SK-N-SH (cell line): ENCODE measurements around the gene UBASH3B. TPM values are rescaled to one million over a fixed set of nuclear protein-coding genes. Genes with fewer than 3 reads are reported as not detected.

ENCODE experiments used
- CTCF ChIA-PET: fragments of 300-600, 350-600 bp; formaldehyde crosslinking; extraction: SDS; loops from one replicate; lab custom pipeline; 2021; lab: Yijun Ruan, JAX
- POLR2A ChIA-PET: fragments of 350-600 bp; sonication (Branson Sonifier 250); formaldehyde crosslinking; extraction: SDS; loops from one replicate; lab custom pipeline; 2020; ENCODE audit warnings: antibody characterized with exemption, inconsistent platforms; lab: Yijun Ruan, JAX
- DNase-seq: peaks from one replicate; pipeline ENCODE4 v3.0.0; 2012
- H2AFZ ChIP-seq: fragments of 200-600 bp; sonication (generic); 2 replicates; pipeline ENCODE4 v1.8.1; 2016; ENCODE audit warnings: antibody characterized with exemption, mild to moderate bottlenecking, low read depth
- H3F3A ChIP-seq: fragments of 200-600 bp; sonication (generic); replicated peaks from 2 replicates; pipeline ENCODE3; 2016; ENCODE audit warnings: antibody characterized with exemption, mild to moderate bottlenecking; ENCODE audit not compliant: insufficient read depth
- H3K27ac ChIP-seq, 2 experiments: fragments of 200-500 bp in 1 of 2; fragments of 200-600 bp in 1 of 2; sonication (Bioruptor generic) in 1 of 2; sonication (generic), shearing (Covaris generic) in 1 of 2; 2 replicates each; pipeline versions ENCODE4 v1.5.1 to v1.6.1; 2014 to 2016; ENCODE audit warnings: low read depth in 2 of 2, inconsistent platforms in 1 of 2, low read length in 1 of 2, mild to moderate bottlenecking in 1 of 2, mixed read lengths in 1 of 2
- H3K27me3 ChIP-seq: fragments of 200-600 bp; sonication (generic), shearing (Covaris generic); 2 replicates; pipeline ENCODE4 v1.6.1; 2016; ENCODE audit warnings: mixed run types; ENCODE audit not compliant: insufficient read depth
- H3K36me3 ChIP-seq, 2 experiments: fragments of 200-500 bp in 1 of 2; fragments of 200-600 bp in 1 of 2; sonication (Bioruptor generic) in 1 of 2; sonication (generic) in 1 of 2; replicated peaks in 1 of 2; 2 replicates each; pipeline versions ENCODE3 to v1.5.1; 2014 to 2016; ENCODE audit warnings: low read length in 1 of 2, mild to moderate bottlenecking in 1 of 2; ENCODE audit not compliant: insufficient read depth in 2 of 2, control insufficient read depth in 1 of 2
- H3K4me1 ChIP-seq, 2 experiments: fragments of 200-500 bp in 1 of 2; fragments of 200-600 bp in 1 of 2; sonication (Bioruptor generic) in 1 of 2; sonication (generic), shearing (Covaris generic) in 1 of 2; 2 replicates each; pipeline versions ENCODE4 v1.5.1 to v1.6.1; 2014 to 2016; ENCODE audit warnings: low read depth in 1 of 2, low read length in 1 of 2, mixed run types in 1 of 2; ENCODE audit not compliant: insufficient read depth in 2 of 2, control insufficient read depth in 1 of 2
- H3K4me2 ChIP-seq: fragments of 200-600 bp; sonication (generic), shearing (Covaris generic); 2 replicates; pipeline ENCODE4 v1.6.1; 2017; ENCODE audit warnings: mixed run types
- H3K4me3 ChIP-seq, 2 experiments: fragments of 200-500 bp in 1 of 2; fragments of 200-600 bp in 1 of 2; sonication (Bioruptor generic) in 1 of 2; sonication (generic), shearing (Covaris generic) in 1 of 2; 2 replicates each; pipeline versions ENCODE4 v1.5.1 to v1.8.1; 2014 to 2016; ENCODE audit warnings: low read depth in 2 of 2, inconsistent platforms in 1 of 2, low read length in 1 of 2, mild to moderate bottlenecking in 1 of 2, mixed read lengths in 1 of 2, moderate library complexity in 1 of 2
- H3K79me2 ChIP-seq: fragments of 200-600 bp; sonication (generic); 2 replicates; pipeline ENCODE4 v1.8.1; 2017; ENCODE audit warnings: mild to moderate bottlenecking; ENCODE audit not compliant: insufficient read depth
- H3K9ac ChIP-seq: fragments of 200-600 bp; sonication (generic); 2 replicates; pipeline ENCODE4 v1.6.1; 2017; ENCODE audit warnings: mixed run types
- H3K9me2 ChIP-seq: fragments of 200-600 bp; sonication (generic); 2 replicates; pipeline ENCODE4 v1.6.1; 2017; ENCODE audit warnings: mixed run types
- H3K9me3 ChIP-seq: fragments of 200-600 bp; sonication (generic); 2 replicates; pipeline ENCODE4 v1.6.1; 2017; ENCODE audit warnings: mixed run types, mild to moderate bottlenecking, moderate library complexity
- H4K20me1 ChIP-seq: fragments of 200-600 bp; sonication (generic); 2 replicates; pipeline ENCODE4 v1.6.1; 2017; ENCODE audit warnings: mild to moderate bottlenecking, mixed run types; ENCODE audit not compliant: insufficient read depth
- CHD2 ChIP-seq: fragments of 150-350 bp; IDR thresholded peaks from 2 replicates; pipeline ENCODE4 v1.6.1; 2018; ENCODE audit warnings: low read length; ENCODE audit not compliant: partially characterized antibody
- ELF1 ChIP-seq: IDR thresholded peaks from 2 replicates; pipeline ENCODE4 v1.4.0; 2012
- EP300 ChIP-seq, 2 experiments: IDR thresholded peaks; 2 replicates each; pipeline versions ENCODE4 v1.4.0 to v1.6.1; 2012; ENCODE audit warnings: borderline replicate concordance in 1 of 2, low read depth in 1 of 2, low read length in 1 of 2
- GABPA ChIP-seq: IDR thresholded peaks from 2 replicates; pipeline ENCODE4 v1.4.0; 2012; ENCODE audit warnings: low read depth, mild to moderate bottlenecking
- GATA2 ChIP-seq: sonication (generic); formaldehyde crosslinking; IDR thresholded peaks from 2 replicates; pipeline ENCODE4 v1.5.0; 2020; ENCODE audit warnings: mild to moderate bottlenecking, missing genetic modification reagents
- JUND ChIP-seq: IDR thresholded peaks from 2 replicates; pipeline ENCODE4 v1.4.0; 2012
- MAX ChIP-seq: IDR thresholded peaks from 2 replicates; pipeline ENCODE4 v1.4.0; 2012; ENCODE audit warnings: low read depth
- MEF2A ChIP-seq: IDR thresholded peaks from 2 replicates; pipeline ENCODE4 v1.4.0; 2012; ENCODE audit warnings: low read depth, borderline replicate concordance
- MXI1 ChIP-seq: IDR thresholded peaks from 2 replicates; pipeline ENCODE4 v1.6.1; 2012; ENCODE audit warnings: mild to moderate bottlenecking, low read depth, low read length, improper control_type of control experiment
- NFIC ChIP-seq: IDR thresholded peaks from 2 replicates; pipeline ENCODE4 v1.4.0; 2012; ENCODE audit warnings: borderline replicate concordance
- NRF1 ChIP-seq: IDR thresholded peaks from 2 replicates; pipeline ENCODE4 v1.6.1; 2012; ENCODE audit warnings: low read depth, mild to moderate bottlenecking, low read length
- PBX3 ChIP-seq: IDR thresholded peaks from 2 replicates; pipeline ENCODE4; 2012
- RAD21 ChIP-seq: IDR thresholded peaks from 2 replicates; pipeline ENCODE4 v1.6.1; 2012; ENCODE audit warnings: mild to moderate bottlenecking, low read length
- REST ChIP-seq: IDR thresholded peaks from 2 replicates; pipeline ENCODE4 v1.6.1; 2012; ENCODE audit warnings: mild to moderate bottlenecking, low read depth, low read length, moderate library complexity
- USF1 ChIP-seq: IDR thresholded peaks from 2 replicates; pipeline ENCODE4 v1.4.0; 2012; ENCODE audit warnings: low read depth, borderline replicate concordance
- WGBS: methylation state at CpG from one replicate; pipeline ENCODE4 v1.1.6; 2017; ENCODE audit warnings: low lambda C conversion rate; 5-methylcytosine and 5-hydroxymethylcytosine counted together
- polyA plus RNA-seq, 3 experiments: library from polyadenylated mRNA; depleted of rRNA; stranded (reverse); fragments of >200 nt; gene quantifications; 2 replicates each; pipeline ENCODE4 v1.2.3, GENCODE V29; 2012

Gene UBASH3B
- polyA plus RNA-seq, 1 of the 3 experiments (the other 2 are of a cell fraction), result 10.4 TPM

- TF ChIP-seq GABPA (no peak), NRF1 (no peak), MEF2A (no peak), ELF1 (no peak), REST (no peak), MAX (no peak), GATA2 (CRISPR knock-in tag) (no peak), RAD21 (no peak)
- H3K4me2 ChIP-seq, result no peak overlapping the region
- POLR2A ChIA-PET, result no interaction called here
- peaks cover 7% of the 10 kb centered on the region for H3F3A ChIP-seq
- peaks cover 0 to 8% of the 10 kb centered on the region in 2 experiments; a peak in 2 of 4 replicates for H3K4me1 ChIP-seq
- no peaks in the 10 kb centered on the region for H4K20me1 ChIP-seq
- no peak for DNase-seq
- H3K27me3 ChIP-seq, result no peaks in the 10 kb centered on the region
- H2AFZ ChIP-seq, result no peak overlapping the region
- CTCF ChIA-PET, result interaction anchor here (1.1 kb wide), 1 partner anchor 9 kb away, joined by 4 read pairs; no protein-coding TSS in a partner anchor
- H3K9me2 ChIP-seq, result no peaks in the 10 kb centered on the region
- H3K79me2 ChIP-seq, result peaks cover 43% of the 10 kb centered on the region; the same call in 1 of the 2 replicates
- H3K36me3 ChIP-seq, result peaks cover 0 to 1% of the 10 kb centered on the region in 2 experiments
- H3K4me3 ChIP-seq, result no peak overlapping the region
- no peak overlapping the region for H3K27ac ChIP-seq
- WGBS, result 84% methylated on average over 6 of the region's 6 CpGs
- no peaks in the 10 kb centered on the region for H3K9me3 ChIP-seq
- H3K9ac ChIP-seq, result no peak overlapping the region
Measured at GRCh38 chr11:122743097-122743741, 87.7 kb downstream of the UBASH3B start.

- WGBS, result 92% methylated on average over 5 of the region's 6 CpGs
- Histone ChIP-seq H3K27ac (no peak overlapping the region), H3K27me3 (no peaks in the 10 kb centered on the region), H3K4me1 (peaks cover 0 to 15% of the 10 kb centered on the region in 2 experiments; a peak in 2 of 4 replicates), H2AFZ (no peak overlapping the region), H4K20me1 (no peaks in the 10 kb centered on the region), H3K4me2 (no peak overlapping the region), H3K9me2 (no peaks in the 10 kb centered on the region), H3K9ac (no peak overlapping the region), H3F3A (peaks cover 13% of the 10 kb centered on the region), H3K36me3 (peaks cover 0 to 3% of the 10 kb centered on the region in 2 experiments), H3K4me3 (no peak overlapping the region), H3K79me2 (peaks cover 41% of the 10 kb centered on the region; the same call in 1 of the 2 replicates), H3K9me3 (no peaks in the 10 kb centered on the region)
- CTCF ChIA-PET, result interaction anchor here (1.1 kb wide), 1 partner anchor 8 kb away, joined by 4 read pairs; no protein-coding TSS in a partner anchor
- POLR2A ChIA-PET, result no interaction called here
- TF ChIP-seq MEF2A (no peak), JUND (no peak), GABPA (no peak), EP300 (IDR thresholded peaks at IDR 0.05; ENCODE audit: borderline replicate concordance in 1 of 2, low read depth in 1 of 2, low read length in 1 of 2) (no peak), CHD2 (no peak), ELF1 (no peak), MXI1 (no peak), USF1 (no peak), PBX3 (no peak), REST (no peak), NFIC (no peak)
- no peak for DNase-seq
Measured at GRCh38 chr11:122743949-122744348, 88.4 kb downstream of the UBASH3B start.
